A673 (cell line): Measurements from ENCODE around the gene MAST1. TPM values are rescaled to one million over a fixed set of nuclear protein-coding genes. Genes with fewer than 3 reads are reported as not detected.
A peak's percentile ranks its signal among the peaks of the same experiment; 100 is the strongest.

Source experiments
- BruUV-seq: library from RNA; stranded (reverse); fragments of 400-500 nt; replicated peaks from 2 replicates; lab custom pipeline; 2021; lab: Mats Ljungman, UMichigan
- CTCF ChIA-PET: fragments of 300-600 bp; sonication (Branson Sonifier 250); formaldehyde crosslinking; loops from one replicate; lab custom pipeline; 2022; ENCODE audit warnings: antibody characterized with exemption; lab: Charles Lee
- POLR2A ChIA-PET: fragments of 300-600 bp; sonication (Branson Sonifier 250); formaldehyde crosslinking; loops from one replicate; lab custom pipeline; 2022; ENCODE audit warnings: antibody characterized with exemption; ENCODE audit not compliant: low non-redundant PET; lab: Charles Lee
- DNase-seq: peaks from one replicate; pipeline ENCODE4 v3.0.0-alpha.2; 2015; ENCODE audit warnings: low spot score
- H3K27ac ChIP-seq: fragments of 200-600 bp; sonication (generic); 2 replicates; pipeline ENCODE4 v1.5.1; 2016; ENCODE audit warnings: mixed run types, low read depth, mild to moderate bottlenecking, mixed read lengths, antibody characterized with exemption, low read length; ENCODE audit not compliant: poor library complexity, severe bottlenecking
- H3K27me3 ChIP-seq: fragments of 200-600 bp; sonication (generic); replicated peaks from 2 replicates; pipeline ENCODE4 v1.6.1; 2017; ENCODE audit warnings: mixed run types, low read depth, mild to moderate bottlenecking, mixed read lengths, antibody characterized with exemption, low read length; ENCODE audit not compliant: insufficient read depth, poor library complexity
- H3K36me3 ChIP-seq: fragments of 200-600 bp; sonication (generic); 2 replicates; pipeline ENCODE4 v1.6.1; 2016; ENCODE audit warnings: mixed run types, mild to moderate bottlenecking, mixed read lengths, antibody characterized with exemption, low read length; ENCODE audit not compliant: insufficient read depth, poor library complexity, severe bottlenecking
- H3K4me1 ChIP-seq: fragments of 200-600 bp; sonication (generic); 2 replicates; pipeline ENCODE4 v1.6.1; 2017; ENCODE audit warnings: mixed run types, mild to moderate bottlenecking, mixed read lengths, antibody characterized with exemption, low read length; ENCODE audit not compliant: insufficient read depth, poor library complexity, severe bottlenecking
- H3K4me3 ChIP-seq: fragments of 200-600 bp; sonication (generic); 2 replicates; pipeline ENCODE4 v1.5.1; 2016; ENCODE audit warnings: low read depth, mixed run types, mild to moderate bottlenecking, mixed read lengths, low read length; ENCODE audit not compliant: poor library complexity, severe bottlenecking
- H3K9me3 ChIP-seq: fragments of 200-600 bp; sonication (generic); 2 replicates; pipeline ENCODE4 v1.6.1; 2016; ENCODE audit warnings: mixed run types, low read depth, mild to moderate bottlenecking, mixed read lengths, antibody characterized with exemption, low read length; ENCODE audit not compliant: poor library complexity, severe bottlenecking
- EZH2 ChIP-seq: fragments of 200-600 bp; sonication (generic); IDR thresholded peaks from 2 replicates; pipeline ENCODE4 v1.6.1; 2017; ENCODE audit warnings: borderline replicate concordance, low read depth, mild to moderate bottlenecking, mixed read lengths, antibody characterized with exemption, low read length; ENCODE audit not compliant: poor library complexity, severe bottlenecking
- intact Hi-C: fragments of 100-400 bp; cut with micrococcal nuclease; formaldehyde crosslinking; loops from one replicate; pipeline ENCODE4 v1.10.0; 2022; ENCODE audit not compliant: unreplicated experiment
- total RNA-seq: library from RNA; stranded (reverse); gene quantifications from 2 replicates; pipeline ENCODE4 v1.2.3, GENCODE V29; 2021
- TF ChIP-seq, protein P1 (sequence below): fragments of 300-800, 200-600 bp; sonication (generic); conservative IDR thresholded peaks from 2 replicates; pipeline ENCODE4 v1.5.1; 2017; ENCODE audit warnings: low read depth, mild to moderate bottlenecking, antibody characterized with exemption, low read length, moderate library complexity, mixed read lengths

Gene MAST1
- total RNA-seq, 1 experiment from 2014 or later: 22.2 TPM

GRCh38 chr19:12801466-12802266 lies 36.6 kb upstream of the MAST1 start, which contains the start of the genes PRDX2 and THSD8:
TSS of gene PRDX2 (minus strand) at chr19:12801800. CDS start at chr19:12801261, 539 bp downstream.
TSS of gene THSD8 (plus strand) at chr19:12802069. CDS start at chr19:12802072, 3 bp downstream.
- CTCF ChIA-PET: interaction anchor here (1.4 kb wide), 1 partner anchor 44 kb away, joined by 3 read pairs; no protein-coding TSS in a partner anchor
- Histone ChIP-seq H3K9me3 (no peaks in the 10 kb centered on the region), H3K27ac (peak within 1 kb of the TSS; percentile 87), H3K4me1 (peaks cover 13% of the 10 kb centered on the region), H3K36me3 (peaks cover 19% of the 10 kb centered on the region), H3K4me3 (peak within 1 kb of the TSS; percentile 64), H3K27me3 (no peaks in the 10 kb centered on the region)
- no peak for TF ChIP-seq EZH2
- TF ChIP-seq, protein P1, sequence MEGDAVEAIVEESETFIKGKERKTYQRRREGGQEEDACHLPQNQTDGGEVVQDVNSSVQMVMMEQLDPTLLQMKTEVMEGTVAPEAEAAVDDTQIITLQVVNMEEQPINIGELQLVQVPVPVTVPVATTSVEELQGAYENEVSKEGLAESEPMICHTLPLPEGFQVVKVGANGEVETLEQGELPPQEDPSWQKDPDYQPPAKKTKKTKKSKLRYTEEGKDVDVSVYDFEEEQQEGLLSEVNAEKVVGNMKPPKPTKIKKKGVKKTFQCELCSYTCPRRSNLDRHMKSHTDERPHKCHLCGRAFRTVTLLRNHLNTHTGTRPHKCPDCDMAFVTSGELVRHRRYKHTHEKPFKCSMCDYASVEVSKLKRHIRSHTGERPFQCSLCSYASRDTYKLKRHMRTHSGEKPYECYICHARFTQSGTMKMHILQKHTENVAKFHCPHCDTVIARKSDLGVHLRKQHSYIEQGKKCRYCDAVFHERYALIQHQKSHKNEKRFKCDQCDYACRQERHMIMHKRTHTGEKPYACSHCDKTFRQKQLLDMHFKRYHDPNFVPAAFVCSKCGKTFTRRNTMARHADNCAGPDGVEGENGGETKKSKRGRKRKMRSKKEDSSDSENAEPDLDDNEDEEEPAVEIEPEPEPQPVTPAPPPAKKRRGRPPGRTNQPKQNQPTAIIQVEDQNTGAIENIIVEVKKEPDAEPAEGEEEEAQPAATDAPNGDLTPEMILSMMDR: no peak
- no TSS peak for BruUV-seq
- POLR2A ChIA-PET: interaction anchor here (1.0 kb wide), 1 partner anchor 9 kb away, joined by 3 read pairs; no protein-coding TSS in a partner anchor
- DNase-seq: peak; percentile 90
- intact Hi-C loops: loop anchor here (2.0 kb wide), 1 partner anchor 65 kb away; the partner anchor contains the start of gene GET3

DNA sequence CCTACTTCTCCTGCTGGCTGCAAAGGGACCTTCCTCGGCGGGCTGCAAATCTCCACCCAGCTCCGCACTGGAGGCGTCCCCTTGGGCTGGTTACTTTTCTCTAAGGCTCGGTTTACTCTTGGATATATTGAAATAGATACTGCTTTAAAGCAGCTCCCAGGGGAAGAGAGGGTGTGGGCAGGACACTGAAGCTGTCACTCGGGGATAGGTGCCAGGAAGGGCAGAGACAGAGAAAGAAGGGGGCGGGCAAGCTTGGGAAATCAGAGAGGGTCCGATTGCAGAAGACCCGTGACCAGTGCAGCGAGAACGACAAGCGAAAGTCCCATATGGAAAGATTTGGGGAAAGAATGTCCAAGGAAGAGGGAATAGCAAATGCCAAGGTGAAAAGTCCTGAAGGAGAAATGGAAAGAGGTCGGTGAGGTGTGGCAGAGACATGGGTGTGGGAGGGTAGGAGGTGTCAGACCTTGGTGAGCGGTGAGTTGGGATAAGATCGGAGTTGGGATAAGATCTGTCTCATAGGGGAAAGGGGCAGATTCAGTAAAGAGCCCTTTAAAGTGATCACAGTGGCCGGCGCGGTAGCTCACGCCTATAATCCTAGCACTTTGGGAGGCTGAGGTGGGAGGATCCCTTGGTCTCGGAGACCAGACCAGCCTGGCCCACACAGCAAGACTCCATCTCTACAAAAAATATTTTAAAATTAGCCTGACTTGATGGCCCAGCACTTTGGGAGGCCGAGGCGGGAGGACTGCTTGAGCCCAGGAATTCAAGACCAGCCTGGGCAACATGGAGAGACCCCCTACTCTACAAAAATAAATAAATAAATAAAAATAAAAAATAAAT lies 35.8 kb upstream of the MAST1 start:
- no peak for DNase-seq
- Histone ChIP-seq H3K27ac (peak overlapping the region; percentile 87), H3K36me3 (peaks cover 20% of the 10 kb centered on the region), H3K9me3 (no peaks in the 10 kb centered on the region), H3K4me3 (peak overlapping the region; percentile 64), H3K27me3 (no peaks in the 10 kb centered on the region), H3K4me1 (peaks cover 18% of the 10 kb centered on the region)
- no peak for TF ChIP-seq EZH2
- TF ChIP-seq, protein P1: no peak
- BruUV-seq: no TSS peak
- ChIA-PET POLR2A (interaction anchor here (0.6 to 1.0 kb wide), 2 partner anchors 10 to 511 kb away, joined by 3 read pairs; no protein-coding TSS in a partner anchor), CTCF (interaction anchor here (1.4 kb wide), 1 partner anchor 45 kb away, joined by 3 read pairs; no protein-coding TSS in a partner anchor)
- intact Hi-C loops: loop anchor here (2.0 kb wide), 1 partner anchor 66 kb away; the partner anchor contains the start of gene GET3

GRCh38 chr19:12804051-12804450 lies 34.3 kb upstream of the MAST1 start:
- no TSS peak for BruUV-seq
- H3K27ac ChIP-seq: no peak overlapping the region
- no peaks in the 10 kb centered on the region for H3K27me3 ChIP-seq
- POLR2A ChIA-PET: no interaction called here
- DNase-seq: no peak
- H3K4me3 ChIP-seq: no peak overlapping the region
- no peaks in the 10 kb centered on the region for H3K9me3 ChIP-seq
- TF ChIP-seq EZH2: no peak
- TF ChIP-seq, protein P1: no peak
- H3K36me3 ChIP-seq: peaks cover 16% of the 10 kb centered on the region
- peaks cover 18% of the 10 kb centered on the region for H3K4me1 ChIP-seq
- intact Hi-C loops: no loop called here
- CTCF ChIA-PET: no interaction called here
